DOHH2 (cell line): ENCODE data around the gene SPON1.

Experiments used
- CTCF ChIP-seq: fragments of 200-600 bp; sonication (generic); IDR thresholded peaks from one replicate; pipeline ENCODE4 v1.5.1; 2014; ENCODE audit warnings: antibody characterized with exemption, mild to moderate bottlenecking, low read depth, low read length; ENCODE audit not compliant: poor library complexity, severe bottlenecking
- EZH2phosphoT487 ChIP-seq: fragments of 200-600 bp; sonication (generic); IDR thresholded peaks from 2 replicates; pipeline ENCODE4 v1.6.1; 2017; ENCODE audit warnings: borderline replicate concordance, mild to moderate bottlenecking, antibody characterized with exemption, low read length, moderate library complexity, mixed read lengths

- TF ChIP-seq CTCF (no peak), EZH2phosphoT487 (no peak)
Measured at GRCh38 chr11:14259186-14259784, 296.8 kb downstream of the SPON1 start.
